Endometrium (tissue), 2 donors: ENCODE measurements around the gene NAA25.
"Not testable (repeated sequence)": the region's sequence is repeated elsewhere in the genome, so short reads cannot be mapped to it uniquely, and the experiment has no call there.

Experiments used
- FAIRE-seq: peaks from 2 replicates; lab custom pipeline; 2012; peaks lifted over from hg19 to GRCh38; lab: Jason Lieb, UNC
- donor health status: control.
- donor health status: control.

Gene NAA25

DNA sequence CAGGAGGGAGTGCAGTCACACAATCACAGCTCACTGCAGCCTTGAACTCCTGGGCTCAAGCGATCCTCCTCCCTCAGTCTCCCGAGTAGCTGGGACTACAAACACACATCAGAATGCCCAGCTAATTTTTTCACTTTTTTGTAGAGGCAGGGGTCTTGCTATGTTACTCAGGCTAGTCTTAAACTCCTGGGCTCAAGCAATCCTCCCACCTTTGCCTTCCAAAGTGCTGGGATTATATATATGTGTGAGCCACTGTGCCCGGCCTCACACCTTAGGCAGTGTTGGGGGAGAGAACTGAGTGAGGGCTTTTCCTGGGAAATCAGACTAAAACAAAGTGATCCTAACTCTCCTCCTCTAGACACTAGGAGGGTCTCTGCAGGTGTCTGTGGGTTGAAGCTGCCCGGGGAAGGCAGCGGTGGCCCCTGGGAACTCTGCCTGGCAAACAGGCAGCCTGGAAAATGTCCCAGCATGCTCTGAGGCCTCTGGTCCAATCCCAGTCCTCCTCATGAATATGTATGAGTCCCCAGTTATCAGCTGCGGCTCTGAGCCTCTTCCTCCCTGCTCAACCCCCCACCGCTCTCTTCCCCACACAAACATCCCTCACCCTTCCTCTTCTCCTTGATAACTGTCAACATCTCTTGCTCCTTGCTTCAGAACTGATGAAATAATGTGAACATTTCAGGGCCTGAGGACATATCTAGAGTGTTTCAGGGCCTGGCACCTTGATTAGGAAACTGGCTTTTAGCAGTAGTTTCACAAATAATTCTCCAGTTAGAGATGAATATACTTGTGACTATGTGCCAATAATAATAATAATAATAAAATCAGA, 7.9 kb upstream of the NAA25 start:
- no peak for FAIRE-seq

DNA sequence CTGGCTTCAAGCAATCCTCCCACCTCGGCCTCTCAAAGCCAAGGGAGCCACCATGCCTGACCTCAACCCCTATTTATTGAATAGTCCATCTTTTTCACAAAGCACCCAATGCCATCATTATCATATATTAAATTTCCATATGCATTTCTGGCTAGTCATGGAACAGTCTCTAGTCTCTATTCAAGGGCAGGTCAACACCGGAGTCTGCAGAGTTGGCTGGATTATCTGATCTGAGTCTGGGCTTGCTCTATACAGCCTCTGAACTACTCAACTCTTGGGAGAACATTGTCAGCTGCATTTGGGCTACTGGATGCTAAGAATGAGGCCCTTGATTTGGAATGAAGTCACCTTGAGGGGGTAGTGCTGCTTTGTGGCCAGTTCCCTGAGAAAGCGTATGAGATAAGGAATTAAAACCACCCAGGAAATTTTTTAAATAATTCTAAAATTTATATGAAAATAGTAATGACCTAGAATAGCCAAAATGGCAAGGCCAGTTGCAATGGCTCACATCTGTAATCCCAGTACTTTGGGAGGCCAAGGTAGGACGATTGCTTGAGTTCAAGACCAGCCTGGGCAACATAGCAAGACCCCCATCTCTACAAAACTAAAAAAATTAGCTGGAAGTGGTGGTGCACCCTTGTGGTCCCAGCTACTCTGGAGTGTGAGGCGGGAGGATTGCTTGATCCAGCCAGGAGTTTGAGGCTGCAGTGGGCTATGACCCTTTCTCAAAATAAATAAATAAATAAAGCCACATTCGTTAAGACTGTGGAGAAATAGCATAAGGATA, 6.9 kb upstream of the NAA25 start:
- no peak for FAIRE-seq

- FAIRE-seq, result no peak
These were observed 4.0 kb upstream of the NAA25 start for GRCh38 chr12:112112409-112113133.

- no peak for FAIRE-seq
These were observed 3.3 kb upstream of the NAA25 start for GRCh38 chr12:112111931-112112330.

- FAIRE-seq, result not testable (repeated sequence)
These were observed 2.4 kb upstream of the NAA25 start for GRCh38 chr12:112110787-112111662.

- no peak for FAIRE-seq
These were observed 1.0 kb downstream of the NAA25 start for GRCh38 chr12:112107306-112108201.

DNA sequence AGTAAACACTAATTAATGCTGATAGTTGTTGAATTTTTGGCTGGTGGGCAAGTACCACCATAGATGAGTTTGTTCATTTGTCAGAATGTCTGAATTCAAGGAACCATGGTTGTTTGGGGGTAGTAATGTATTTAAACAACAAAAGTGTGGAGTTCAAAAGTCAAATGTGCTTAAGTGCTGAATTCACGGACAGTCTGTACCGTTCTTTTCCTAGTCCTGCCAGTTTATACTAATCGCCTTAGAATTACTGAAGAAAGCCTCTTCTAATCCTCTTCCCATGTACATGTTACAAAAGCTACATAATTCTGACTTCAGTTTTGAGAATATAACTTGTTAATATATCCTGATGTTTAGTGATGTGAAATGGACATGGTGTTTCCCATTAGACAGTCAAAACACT, 2.7 kb downstream of the NAA25 start:
- FAIRE-seq, result no peak

DNA sequence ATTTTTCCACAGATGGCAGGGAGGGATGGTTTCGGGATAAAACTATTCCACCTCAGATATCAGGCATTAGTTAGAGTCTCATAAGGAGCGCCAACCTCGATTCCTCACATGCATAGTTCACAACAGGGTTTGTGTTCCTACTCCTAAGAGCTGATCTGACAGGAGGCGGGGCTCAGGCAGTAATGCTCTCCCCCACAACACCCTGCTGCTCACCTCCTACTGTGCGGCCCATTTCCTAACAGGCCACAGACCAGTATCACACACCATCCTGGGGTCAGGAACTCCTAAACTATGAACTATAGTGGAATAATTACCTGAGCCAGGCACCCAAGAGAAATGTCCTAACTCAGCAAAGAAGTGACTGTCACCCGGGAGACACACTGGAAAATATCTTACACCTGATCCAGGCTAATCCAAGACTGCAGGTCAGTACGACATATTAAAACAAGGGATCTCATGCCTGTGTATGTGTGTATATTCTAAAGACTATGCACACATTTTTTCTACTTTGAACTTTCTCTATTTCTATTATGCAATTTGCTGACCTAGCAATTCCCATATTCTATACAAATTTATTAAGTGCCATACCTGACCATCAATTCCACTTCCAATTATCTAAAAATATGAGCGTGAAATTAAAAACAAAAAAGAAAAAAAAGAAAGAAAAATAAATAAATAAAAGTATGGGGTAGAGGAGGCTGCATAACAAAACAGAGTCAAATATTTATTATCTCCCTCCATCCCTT, 4.7 kb downstream of the NAA25 start:
- FAIRE-seq, result no peak

DNA sequence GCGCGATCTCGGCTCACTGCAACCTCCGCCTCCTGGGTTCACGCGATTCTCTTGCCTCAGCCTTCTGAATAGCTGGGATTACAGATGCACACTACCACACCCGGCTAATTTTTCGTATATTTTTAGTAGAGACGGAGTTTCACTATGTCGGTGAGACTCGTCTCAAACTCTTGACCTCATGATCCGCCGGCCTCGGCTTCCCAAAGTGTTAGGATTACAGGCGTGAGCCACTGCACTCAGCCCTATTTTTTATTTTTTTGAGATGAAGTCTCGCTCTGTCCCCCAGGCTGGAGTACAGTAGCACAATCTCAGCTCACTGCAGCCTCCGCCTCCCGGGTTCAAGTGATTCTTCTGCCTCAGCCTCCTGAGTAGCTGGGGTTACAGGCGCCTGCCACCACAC, 5.8 kb downstream of the NAA25 start:
- FAIRE-seq, result not testable (repeated sequence)

GRCh38 chr12:112102127-112102526, 6.5 kb downstream of the NAA25 start:
- FAIRE-seq, result no peak

GRCh38 chr12:112100500-112100899, 8.1 kb downstream of the NAA25 start:
- not testable (repeated sequence) for FAIRE-seq

DNA sequence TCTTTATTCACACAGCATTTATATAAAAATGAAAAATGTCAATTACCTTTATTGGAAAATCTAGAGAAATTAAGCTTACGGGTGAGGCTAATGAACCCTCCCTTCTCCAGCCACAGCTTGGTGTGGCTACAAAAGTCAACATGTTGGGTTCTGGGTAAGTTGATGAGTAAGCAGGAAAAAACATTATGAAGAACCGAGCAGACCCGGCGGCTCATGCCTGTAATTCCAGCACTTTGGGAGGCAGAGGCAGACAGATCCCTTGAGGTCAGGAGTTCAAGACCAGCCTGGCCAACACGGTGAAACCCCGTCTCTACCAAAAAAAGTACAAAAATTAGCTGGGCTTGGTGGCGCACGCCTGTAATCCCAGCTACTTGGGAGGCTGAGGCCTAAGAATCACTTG, 10.9 kb downstream of the NAA25 start:
- no peak for FAIRE-seq

DNA sequence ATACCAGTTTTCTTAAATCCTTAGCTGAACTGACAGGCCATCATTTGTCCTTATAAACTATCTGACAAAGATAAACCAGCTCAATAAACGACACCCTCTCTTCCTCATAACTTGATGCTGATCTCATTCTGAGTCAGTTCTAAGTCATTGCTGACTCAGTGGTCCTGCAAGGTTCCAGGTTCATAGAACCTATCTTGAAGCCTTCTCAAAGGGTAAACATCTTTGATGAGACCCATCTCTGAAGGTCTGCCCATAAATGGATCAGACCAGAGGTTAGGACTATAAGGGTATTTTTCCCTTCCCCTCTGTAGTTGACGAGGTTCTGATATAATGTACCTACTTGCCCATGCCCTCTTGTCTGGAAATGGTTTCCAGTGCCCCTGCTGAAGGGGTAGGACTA, 11.9 kb downstream of the NAA25 start:
- FAIRE-seq, result no peak

GRCh38 chr12:112096070-112096469, 12.5 kb downstream of the NAA25 start:
- no peak for FAIRE-seq

GRCh38 chr12:112091563-112091962, 17.0 kb downstream of the NAA25 start:
- FAIRE-seq, result no peak

DNA sequence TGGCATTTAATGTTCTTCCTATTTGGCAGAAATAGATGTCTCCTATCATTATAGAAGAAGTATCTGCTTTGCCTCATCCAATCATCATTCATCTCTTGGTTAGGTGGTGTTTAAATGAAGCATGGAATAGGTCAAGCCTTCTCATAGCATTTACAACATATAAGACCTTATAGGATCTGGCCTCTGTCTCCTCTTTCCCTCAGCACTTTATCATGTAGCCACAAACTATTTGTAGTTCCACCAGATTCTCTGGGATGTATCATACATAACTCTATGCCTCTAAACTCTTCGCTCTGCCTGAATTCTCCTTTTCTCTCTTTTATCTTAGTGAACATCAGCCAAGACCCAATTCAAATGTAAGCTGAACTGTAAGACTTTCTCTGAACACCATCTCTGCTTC, 20.7 kb downstream of the NAA25 start:
- no peak for FAIRE-seq

DNA sequence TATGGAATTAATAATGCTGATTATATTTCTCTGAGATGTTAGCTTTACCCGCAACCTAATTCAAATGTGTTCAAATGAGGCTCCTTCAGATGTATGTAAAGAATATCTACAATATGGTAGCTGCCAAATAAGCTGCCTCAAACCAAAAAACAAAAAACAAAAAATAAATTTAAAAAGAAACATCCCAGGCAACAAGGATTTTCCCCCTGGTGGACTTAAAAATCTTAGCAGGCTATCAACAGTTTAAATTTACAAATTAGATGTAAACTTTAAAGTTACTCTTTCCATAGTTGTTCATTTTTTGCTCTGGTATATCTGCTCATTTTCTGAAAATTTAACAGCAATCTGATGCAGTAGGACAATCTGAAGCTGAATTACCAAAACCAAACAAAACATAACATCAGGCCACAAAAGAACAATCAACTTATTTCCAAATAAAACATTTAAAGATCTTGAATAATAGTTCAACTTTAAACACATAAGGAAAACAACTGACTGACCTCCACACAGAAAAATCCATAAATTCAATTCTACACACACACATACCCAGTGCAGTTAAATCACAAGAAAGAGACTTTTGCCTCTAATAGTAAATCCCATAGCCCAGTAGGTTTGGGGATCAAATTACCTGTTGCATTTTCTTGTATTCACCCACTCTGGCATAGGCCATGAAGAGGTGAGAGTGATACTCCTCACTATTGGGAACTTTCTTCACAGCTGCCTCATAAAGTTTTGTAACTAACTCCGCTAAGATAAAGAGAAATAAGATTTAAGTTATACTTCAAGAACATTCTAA, 21.3 kb downstream of the NAA25 start:
- no peak for FAIRE-seq

DNA sequence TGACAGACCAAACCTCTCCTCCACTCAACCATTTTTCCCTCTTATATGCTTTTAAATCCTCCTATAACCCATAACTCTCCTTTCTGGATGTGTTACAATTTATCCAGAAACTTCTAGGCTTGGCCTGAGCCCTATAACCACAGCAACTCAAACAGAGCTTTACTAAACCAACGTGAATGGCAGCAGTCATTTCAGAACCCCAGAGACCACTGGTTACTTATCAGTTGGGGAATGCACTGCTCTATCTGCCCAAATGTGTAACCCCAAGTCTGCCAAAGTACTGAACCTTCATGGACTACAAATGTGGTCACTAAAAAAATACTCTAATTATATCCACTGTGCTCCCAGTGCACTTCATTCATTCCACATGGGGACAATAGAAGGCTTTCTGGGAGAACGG, 42.0 kb downstream of the NAA25 start:
- no peak for FAIRE-seq

- FAIRE-seq, result no peak
These were observed 45.3 kb downstream of the NAA25 start for GRCh38 chr12:112063273-112063672.
